HT1080 (cell line): ENCODE data around the gene INPP5B. TPM values are rescaled to one million over a fixed set of nuclear protein-coding genes. Genes with fewer than 3 reads are reported as not detected.

Source experiments
- DNase-seq: peaks from one replicate; pipeline ENCODE4 v3.0.0-alpha.2; 2015; ENCODE audit warnings: low read depth
- total RNA-seq: library from RNA; depleted of rRNA; stranded (reverse); fragments of >200 nt; shearing (Covaris generic); gene quantifications from 2 replicates; pipeline ENCODE4 v1.2.3, GENCODE V29; 2014

Gene INPP5B
- total RNA-seq, 1 experiment from 2014 or later: 21.8 TPM

DNA sequence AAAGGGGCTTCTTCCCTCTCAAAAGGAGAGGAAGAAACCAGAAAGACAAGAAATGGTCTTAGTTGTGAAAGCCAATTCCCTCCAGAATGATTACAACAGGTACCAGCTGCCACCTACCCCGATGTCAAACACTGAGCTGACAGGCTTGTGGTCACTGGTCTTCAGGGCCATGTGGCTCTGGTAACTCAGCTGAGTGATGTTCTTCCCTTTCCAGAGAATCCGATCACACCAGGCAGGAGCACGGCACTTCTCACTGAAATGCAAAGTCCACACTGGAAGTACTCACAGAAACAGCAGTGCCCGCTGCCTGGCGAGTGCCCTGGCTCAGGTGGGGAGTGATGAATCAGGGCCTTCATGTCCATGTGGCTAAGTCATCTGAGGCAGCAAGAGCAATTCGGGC is 68.8 kb downstream of the INPP5B start:
- DNase-seq: no peak

DNA sequence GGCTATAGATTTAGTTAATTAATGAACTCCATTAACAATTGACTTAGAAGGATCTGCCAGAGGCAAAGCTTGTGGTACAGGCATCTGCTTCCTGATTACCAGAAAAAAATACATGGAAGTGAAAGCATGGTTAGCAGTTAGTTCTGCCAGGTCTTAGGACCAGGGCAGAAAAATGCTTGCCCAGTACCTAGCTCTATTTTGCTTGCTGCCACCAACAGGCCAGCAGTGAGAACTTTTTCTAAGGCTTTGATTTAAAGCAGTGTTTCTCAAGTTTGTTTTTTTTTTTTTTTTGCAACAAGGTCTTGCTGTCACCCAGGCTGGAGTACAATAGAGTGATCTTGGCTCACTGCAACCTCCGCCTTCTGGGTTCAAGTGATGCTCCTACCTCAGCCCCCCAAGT is 71.0 kb downstream of the INPP5B start:
- peak; percentile 32 for DNase-seq

DNA sequence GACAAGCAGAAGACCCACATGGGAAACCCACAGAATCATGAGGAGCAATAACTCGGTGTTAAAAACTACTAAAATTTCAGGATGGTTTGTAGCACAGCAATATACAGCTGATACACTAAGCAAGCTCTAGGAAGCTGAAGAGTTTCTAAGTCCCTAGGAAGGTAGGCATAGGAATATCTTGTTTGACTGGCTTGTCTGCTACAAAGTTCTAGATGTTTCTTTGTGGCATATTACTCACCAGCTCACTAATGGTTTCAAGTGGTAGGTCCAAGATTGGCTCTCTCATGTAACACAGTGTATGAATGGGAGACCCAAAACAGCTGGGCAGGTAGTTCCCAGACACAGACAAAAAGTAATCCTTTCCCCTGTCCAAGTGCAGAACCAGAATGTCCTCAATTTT is 74.2 kb downstream of the INPP5B start:
- DNase-seq: no peak

DNA sequence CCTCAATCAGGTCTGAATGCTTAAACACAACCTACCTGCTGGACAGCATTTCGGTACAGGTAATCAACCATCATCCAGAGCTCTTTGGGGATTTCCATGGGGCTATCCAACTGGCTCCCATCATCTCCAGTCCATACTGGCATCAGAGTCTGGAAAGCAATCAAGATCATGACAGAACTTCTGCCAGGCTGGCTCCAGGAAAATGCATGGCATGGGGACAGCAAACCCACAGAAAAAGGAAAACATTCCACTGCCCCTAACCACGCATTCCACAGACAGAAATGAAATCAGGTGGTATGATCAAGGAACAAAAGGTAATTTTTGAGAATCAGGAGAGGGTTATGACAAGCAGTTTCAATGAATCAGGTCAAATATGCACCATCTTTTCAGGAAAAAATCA is 78.4 kb downstream of the INPP5B start:
- DNase-seq: no peak

DNA sequence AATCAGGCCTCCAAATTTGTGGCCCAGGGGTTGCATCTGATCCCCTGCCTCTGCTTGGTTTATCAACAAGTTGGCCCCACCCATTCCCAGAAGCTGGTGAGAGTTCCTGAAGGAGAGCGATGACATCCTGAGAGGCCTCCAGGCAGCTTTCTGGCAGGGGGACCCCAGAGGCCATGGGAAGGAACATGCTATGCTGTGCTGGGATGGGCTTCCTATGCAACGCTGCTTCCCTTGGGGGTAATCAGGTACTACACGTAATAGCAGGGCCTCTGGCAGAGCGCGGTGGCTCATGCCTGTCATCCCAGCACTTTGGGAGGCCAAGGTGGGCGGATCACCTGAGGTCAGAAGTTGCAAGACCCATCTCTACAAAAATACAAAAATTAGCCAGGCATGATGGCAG is 79.1 kb downstream of the INPP5B start:
- DNase-seq: no peak

DNA sequence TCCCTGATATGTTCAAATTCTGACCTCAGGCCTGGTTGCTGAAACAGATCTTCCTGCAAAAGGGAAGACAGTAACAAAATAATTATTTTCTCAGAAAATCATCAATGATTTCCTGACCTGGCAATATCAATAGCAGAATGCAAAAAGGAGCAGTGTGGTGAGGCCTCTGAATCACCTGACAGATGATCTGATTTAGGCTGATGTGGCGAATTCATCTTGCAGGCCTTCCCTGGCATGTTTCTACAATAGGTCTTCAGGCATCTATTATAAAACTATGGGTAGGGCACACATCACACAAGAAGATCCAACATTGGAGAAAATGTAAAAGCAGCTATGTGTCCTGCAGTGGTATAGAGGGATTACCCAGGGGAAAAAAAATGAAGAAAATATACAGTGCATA is 80.4 kb downstream of the INPP5B start:
- DNase-seq: no peak

DNA sequence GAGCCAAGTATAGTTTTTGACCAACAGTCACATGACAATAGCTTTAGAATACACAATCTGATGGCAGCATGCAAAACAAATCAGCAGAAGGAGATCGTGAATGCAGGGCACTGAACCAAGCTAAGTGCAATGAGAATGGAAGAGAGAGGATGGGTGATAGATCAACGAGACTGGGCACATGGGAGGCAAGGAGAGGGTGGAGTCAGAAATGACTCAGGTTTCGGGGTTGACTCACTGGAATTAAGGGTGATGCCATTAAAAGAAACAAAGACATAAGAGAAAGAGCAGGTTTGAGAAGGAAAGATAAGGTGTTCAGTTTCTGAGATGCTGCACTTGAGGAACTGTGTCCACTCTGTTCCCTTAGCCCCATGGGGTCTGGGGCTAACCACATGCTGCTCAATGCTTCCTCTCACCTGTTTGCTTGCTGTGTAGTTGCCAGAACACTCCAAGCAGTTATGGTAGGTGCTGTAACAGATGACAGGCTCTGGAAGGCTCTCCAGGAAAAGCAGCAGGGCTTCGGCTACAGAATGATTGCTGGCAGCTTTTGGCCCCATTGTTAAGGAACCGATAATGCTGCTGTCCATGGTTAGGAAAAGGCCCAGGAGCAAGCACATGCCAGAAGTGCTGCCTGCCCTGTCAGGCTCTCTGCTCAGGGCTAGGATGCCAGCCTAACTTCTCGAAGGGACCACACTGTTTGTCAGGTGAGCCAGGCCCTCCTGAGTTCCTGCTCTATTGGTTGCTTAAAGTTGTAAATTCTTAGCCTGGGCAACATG is 81.3 kb downstream of the INPP5B start:
- DNase-seq: peak; percentile 89

DNA sequence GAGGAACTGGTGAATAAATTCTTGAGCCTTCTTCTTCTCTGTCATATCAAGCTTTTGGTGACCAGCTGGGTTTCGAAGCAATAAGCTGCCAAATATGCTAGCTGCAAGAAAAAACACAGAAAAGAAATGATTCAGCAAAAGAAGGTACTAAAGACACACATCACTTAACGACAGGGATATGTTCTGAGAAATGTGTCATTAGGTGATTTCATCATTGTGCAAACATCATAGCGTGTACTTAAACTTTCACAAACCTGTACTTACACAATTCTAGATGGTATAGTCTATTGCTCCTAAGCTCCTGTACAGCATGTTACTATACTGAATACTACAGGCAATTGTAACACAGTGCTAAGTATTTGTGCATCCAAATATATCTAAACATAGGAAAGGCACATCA is 84.5 kb downstream of the INPP5B start:
- DNase-seq: peak; percentile 44

DNA sequence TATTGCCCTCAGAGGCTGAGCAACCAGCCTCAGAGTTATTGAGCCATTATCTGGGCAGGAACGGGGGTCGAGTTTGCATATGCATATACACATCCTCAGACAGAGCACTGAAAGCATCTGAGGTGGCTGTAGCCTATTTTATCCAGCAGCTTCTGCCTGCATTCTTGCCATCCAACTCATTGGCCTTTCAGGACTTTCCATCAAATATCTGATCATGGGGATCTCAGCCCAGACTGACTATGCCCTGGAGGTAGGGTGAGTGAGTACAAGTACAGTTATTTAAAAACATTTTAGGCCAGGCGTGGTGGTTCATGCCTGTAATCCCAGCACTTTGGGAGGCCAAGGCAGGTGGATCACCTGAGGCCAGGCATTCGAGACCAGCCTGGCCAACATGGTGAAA is 85.7 kb downstream of the INPP5B start:
- no peak for DNase-seq

DNA sequence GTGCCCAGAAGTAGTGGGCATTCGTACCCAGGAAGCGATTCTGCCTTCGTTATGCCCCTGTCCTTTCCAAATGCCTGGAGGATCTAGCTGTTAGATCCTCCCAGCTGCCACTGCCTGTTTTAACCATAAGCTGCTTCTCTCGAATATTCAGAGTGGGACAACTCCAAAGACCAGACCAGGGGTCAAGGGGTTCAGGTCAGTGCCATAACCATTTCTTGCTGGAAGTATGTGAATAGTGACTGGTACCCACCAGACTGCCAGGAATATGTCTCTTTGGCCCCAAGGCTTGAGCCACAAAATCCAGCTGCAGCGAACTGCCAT is 86.5 kb downstream of the INPP5B start:
- no peak for DNase-seq

DNA sequence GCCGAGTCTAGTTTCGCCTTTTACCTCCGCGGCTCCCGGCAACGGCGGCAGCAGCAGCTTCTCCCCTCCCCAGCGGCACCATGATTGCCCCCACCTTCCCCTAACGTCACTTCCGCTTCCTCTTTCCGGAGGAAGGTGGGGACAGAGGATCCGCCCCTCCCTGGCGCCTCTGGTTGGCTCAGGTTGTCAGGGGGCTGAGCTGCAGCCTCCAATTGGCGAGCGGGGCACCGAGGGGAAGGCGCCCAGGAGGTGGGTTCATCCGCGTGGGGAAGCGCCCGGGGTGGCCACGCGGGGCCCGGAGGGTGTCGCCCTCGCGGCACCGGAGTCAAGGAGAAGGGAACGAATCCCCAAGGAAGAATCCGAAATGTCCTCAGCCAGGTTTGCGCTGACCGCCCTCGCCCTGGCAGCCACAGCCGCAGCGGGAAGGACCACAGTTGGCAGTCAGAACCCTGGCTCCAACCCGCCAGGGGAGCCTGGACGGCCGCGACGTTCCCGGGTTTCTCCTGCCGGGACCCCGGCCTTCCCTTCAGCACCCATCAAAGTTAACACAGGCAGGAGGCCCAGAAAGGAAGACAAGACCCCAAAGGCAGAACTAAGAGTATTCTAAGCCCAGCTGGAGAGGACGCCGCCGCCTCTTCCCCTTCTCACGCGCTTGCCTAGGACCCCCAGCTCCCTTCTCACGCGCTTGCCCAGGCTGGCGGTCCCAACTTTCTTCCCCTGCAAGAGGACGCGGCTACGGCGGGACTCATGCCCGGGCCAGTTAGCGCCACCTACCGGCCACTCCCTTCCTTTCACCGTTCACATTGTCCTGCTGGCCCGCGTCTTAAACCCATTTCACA is 87.1 kb downstream of the INPP5B start, which contains the start of gene MTF1:
TSS of gene MTF1 (minus strand) at position 86 of the 839 bp plus-strand sequence. CDS start 1,934 bp downstream, outside the sequence.
- DNase-seq: peak; percentile 97

DNA sequence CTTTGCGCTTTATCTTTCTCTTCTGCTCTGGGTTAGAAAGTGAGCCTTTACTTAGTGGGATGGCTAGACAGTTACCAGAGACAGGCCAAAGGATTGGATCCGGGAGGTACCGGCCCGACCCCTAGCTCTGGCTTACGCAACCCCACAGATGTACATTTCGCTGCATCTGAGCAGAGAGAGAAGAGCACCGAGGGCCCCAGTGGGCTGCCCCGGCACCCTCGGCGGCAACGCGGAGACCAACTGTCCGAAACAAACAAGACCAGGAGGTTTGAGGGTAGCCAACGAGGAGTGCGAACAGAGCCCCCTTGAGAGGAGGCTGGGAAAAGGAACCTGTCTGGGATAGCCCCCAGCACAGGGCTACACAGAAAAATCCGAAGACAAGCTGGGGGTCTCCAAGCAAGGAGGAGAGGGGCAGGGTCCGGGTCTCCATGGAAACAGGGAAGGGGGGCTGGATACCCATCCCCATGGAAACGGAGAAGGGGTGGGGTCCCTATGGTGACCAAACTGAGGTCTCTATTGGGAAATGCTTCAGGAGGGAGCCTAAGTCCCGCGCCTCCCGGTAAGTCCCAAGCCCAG is 87.8 kb downstream of the INPP5B start:
- DNase-seq: no peak

DNA sequence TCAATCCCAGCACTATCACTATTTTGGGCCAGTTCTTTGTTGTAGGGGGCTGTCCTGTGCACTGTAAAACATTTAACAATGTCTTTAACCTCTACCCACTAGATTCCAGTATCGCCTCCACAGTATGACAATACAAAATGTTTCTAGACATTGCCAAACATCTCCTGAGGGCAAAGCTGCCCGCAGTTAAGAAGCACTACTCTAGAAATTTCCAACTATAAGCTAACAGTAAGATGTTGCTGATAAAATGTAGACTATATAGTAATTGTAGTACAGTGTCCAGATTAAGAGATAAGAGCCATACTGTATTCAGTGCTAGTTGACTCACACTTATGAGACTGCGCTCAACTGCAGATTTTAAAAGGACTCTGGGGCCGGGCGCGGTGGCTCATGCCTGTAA is 92.4 kb downstream of the INPP5B start:
- DNase-seq: no peak

DNA sequence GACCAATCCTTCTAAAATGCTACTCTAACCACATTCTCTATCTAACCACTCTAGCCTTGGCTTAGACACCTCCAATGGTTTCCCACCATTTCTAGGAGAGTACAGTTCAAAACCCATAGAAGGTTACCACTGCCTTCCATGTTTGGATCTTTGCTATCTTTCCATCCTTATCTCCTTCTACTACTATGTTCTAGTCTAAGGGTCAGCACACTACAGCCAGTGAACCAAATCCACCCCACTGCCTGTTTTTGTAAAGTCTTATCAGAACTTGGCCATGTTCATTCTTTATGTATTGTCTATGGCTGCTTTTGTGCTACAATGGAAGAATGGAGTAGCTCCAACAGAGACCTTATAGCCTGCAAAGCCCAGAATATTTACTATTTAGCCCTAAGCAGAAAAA is 93.7 kb downstream of the INPP5B start:
- no peak for DNase-seq

DNA sequence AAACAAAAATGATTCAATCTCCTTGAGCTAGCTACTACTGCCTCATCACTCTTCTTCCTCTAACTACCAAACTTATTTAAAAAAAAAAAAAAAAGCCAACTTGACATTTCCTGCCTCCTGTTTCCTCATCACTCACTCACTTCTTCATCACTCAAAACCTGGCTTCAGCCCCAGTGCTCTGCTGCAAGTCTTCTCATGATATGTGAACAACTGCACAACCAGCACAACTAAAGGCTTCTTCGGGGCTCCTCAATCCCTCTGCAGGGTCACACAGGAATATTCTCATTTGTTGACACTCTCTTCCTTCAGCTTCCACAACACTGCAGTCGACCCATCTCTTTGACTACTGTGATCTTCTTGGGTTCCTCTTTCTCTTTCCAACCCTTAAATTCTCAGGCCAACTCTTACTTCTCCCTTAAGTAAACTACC is 95.1 kb downstream of the INPP5B start:
- peak; percentile 54 for DNase-seq

DNA sequence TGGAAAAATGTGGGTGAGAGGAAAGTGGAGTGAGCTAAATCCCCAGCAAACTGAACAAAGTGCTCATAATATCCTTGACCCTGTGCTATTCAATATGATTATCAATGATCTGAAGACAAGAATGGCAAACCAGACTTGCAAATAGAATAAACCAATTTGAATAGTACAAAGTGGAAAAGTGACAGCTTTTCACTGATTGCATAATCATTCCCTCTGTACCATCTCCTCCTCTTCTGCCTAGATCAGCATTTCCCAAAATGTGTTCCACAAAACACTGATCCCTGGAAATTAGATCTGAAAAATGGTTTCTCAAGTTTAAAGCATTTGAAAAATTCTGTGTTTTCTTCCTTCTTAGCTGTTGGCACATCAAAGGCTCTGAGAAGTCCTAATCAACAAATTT is 95.6 kb downstream of the INPP5B start:
- DNase-seq: no peak

DNA sequence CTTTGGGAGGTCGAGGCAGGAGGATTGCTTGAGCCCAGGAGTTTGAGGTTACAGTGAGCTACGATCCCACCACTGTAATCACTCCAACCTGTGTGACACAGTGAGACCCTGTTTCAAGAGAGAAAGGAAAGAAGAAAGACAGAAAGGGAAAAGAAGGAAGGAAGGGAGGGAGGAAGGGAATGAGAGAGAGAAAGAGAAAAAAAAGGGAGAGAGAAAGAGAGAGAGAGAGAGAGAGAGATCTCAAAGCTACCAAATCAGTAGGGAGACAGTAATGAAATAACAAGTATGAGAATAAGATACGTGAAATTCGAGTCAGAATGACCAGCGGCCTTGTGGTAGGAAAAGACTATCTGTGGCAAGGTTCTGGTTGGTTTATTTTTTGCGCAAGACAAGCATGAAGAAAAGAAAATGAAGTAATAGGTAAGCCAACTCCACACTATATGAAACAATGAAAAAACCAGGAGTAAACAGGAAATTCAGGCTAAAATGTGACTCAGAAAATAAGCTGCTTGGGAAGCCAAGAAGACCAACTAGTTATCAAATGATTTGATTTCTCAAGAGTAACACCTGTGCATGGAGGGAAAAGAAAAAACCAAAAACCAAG is 96.4 kb downstream of the INPP5B start:
- no peak for DNase-seq

DNA sequence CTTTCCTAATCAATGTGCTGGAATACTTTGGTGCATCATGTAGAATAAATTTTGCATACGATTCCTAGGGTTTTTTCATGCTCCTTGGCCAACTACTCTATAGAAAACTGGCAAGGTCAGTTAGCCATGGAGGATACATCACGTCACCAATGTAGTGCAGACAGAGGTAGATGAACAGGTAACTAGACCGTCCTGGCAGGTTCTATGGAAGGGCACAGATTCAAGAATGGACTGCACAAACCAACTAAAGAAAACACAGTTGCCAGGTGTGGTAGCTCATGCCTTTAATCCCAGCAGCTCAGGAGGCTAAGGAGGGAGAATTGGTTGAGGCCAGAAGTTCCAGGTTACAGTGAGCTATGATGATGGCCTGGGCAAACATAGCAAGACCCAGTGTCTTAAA is 97.4 kb downstream of the INPP5B start:
- no peak for DNase-seq

DNA sequence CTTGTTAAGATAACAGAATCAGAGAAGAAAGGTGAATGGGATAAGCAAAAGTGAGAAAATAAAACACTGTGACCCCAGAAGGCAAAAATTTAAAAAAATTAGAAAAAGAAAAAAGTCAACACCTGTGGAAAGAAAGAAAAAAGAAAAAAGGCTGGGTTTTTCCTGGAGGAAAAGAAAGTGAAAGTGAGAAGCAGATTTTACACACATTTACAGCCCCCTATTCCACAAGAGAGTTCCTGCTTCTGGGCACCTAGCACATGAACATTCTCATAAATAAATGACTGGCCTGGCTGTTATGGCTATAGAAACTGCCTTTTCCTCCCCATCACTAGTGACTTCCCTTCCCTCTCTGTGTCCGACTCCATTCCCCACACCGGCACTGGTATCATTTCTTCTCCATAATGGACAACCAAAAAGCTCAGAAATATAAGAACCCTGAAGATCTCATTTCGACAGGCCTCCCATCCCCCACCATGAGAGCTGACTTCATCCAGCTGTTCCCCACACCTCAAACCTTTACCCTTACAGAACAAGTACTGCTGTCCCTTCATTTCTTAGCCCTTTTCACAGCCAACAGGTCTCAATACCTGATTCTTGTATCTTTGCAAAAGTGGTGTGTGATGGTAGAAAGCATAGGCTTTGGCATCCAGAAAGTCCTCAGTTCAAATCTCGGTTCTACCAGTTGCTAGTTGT is 100.1 kb downstream of the INPP5B start:
- no peak for DNase-seq

DNA sequence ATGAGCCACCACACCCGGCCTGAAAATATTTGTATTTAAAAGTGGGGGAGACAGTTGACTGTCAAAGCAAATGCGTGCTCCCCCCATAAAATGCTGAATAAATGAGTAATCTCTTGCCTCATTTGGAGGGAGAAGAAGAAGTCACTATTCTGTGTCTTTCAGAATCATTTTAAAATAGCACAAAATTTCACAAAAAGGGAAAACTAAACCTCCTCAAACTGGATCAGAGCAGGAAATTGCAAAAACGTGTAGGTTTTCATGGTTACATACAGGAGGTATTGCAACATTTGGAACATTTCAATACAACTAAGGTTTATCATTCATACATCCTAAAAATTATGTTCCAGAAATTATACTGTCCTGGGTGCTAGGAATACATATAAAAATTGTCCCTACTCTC is 101.1 kb downstream of the INPP5B start:
- no peak for DNase-seq

DNA sequence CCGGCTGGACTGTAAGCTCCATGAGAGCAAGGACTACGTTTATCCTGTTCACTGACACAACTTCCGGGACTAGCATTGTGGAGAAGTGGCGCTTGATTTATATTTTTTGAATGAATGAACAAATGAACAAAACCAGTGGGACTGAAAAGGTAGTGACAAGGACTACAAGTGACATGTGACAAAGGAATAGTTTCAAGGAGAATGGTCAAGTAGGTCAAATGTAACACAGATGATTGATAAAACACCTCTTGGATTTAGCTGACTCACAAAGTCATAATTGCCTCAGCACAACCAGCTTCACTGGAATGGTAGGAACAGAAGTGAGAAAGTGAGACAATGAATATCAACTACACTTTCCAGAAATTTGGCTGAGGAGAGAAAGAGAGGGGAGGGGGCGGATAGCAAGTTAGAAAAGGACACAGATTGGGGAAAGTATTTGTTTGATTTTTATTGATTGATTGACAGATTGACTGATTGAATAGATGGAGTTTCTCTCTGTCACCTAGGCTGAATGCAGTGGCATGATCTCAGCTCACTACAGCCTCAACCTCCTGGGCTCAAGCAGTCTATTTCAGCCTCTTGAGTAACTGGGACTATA is 101.7 kb downstream of the INPP5B start:
- no peak for DNase-seq
